Activated CD4-positive, alpha-beta memory T cell treated with anti-CD3 and anti-CD28 coated beads for 36 hours (primary cell): ENCODE results near the gene VWCE. TPM values are rescaled to one million over a fixed set of nuclear protein-coding genes. Genes with fewer than 3 reads are reported as not detected.
"Not testable (repeated sequence)": the region's sequence is repeated elsewhere in the genome, so short reads cannot be mapped to it uniquely, and the experiment has no call there.

ENCODE experiments used
- CTCF ChIA-PET: fragments of 350-600 bp; sonication (Branson Sonifier 250); formaldehyde crosslinking; loops from one replicate; lab custom pipeline; 2021; ENCODE audit warnings: antibody characterized with exemption, inconsistent platforms; lab: Charles Lee
- POLR2A ChIA-PET: fragments of 350-600 bp; sonication (Branson Sonifier 250); formaldehyde crosslinking; loops from one replicate; lab custom pipeline; 2021; ENCODE audit warnings: antibody characterized with exemption; lab: Charles Lee
- DNase-seq: peaks from one replicate; pipeline ENCODE4 v3.0.0-alpha.2; 2020
- H3K27ac Mint-ChIP-seq: one replicate; pipeline ENCODE4 v1.8.0; 2021; ENCODE audit warnings: mixed read lengths
- H3K27me3 Mint-ChIP-seq: one replicate; pipeline ENCODE4 v1.8.0; 2021; ENCODE audit warnings: mixed read lengths
- H3K36me3 Mint-ChIP-seq: one replicate; pipeline ENCODE4 v1.8.0; 2021; ENCODE audit warnings: mixed read lengths
- H3K4me1 Mint-ChIP-seq: one replicate; pipeline ENCODE4 v1.8.0; 2021; ENCODE audit warnings: low read depth, mixed read lengths
- H3K4me3 Mint-ChIP-seq: one replicate; pipeline ENCODE4 v1.8.0; 2021; ENCODE audit warnings: mild to moderate bottlenecking, mixed read lengths
- H3K9me3 Mint-ChIP-seq: one replicate; pipeline ENCODE4 v1.8.0; 2021; ENCODE audit warnings: mixed read lengths
- intact Hi-C: fragments of 100-400 bp; cut with micrococcal nuclease; formaldehyde crosslinking; loops from one replicate; pipeline ENCODE4 v1.15.1; 2023
- total RNA-seq, 2 experiments: library from RNA; stranded (reverse); gene quantifications; one replicate each; pipeline ENCODE4 v1.2.3, GENCODE V29; 2021

The VWCE gene
- total RNA-seq, 2 experiments from 2014 or later, result 1.1 to 1.4 TPM

- H3K27me3 Mint-ChIP-seq, DNase-seq, CTCF ChIA-PET, H3K9me3 Mint-ChIP-seq, POLR2A ChIA-PET, H3K4me1 Mint-ChIP-seq, H3K4me3 Mint-ChIP-seq, H3K36me3 Mint-ChIP-seq, intact Hi-C loops, H3K27ac Mint-ChIP-seq: not testable (repeated sequence)
Observed at GRCh38 chr11:61249201-61249600, 45.9 kb downstream of the VWCE start.

- DNase-seq, intact Hi-C loops, H3K27me3 Mint-ChIP-seq, H3K4me1 Mint-ChIP-seq, H3K4me3 Mint-ChIP-seq, POLR2A ChIA-PET, H3K9me3 Mint-ChIP-seq, CTCF ChIA-PET, H3K27ac Mint-ChIP-seq, H3K36me3 Mint-ChIP-seq: not testable (repeated sequence)
Observed at GRCh38 chr11:61248071-61248470, 47.0 kb downstream of the VWCE start.

- H3K4me3 Mint-ChIP-seq, H3K9me3 Mint-ChIP-seq, H3K27me3 Mint-ChIP-seq, H3K27ac Mint-ChIP-seq, DNase-seq, H3K4me1 Mint-ChIP-seq, intact Hi-C loops, POLR2A ChIA-PET, H3K36me3 Mint-ChIP-seq, CTCF ChIA-PET: not testable (repeated sequence)
Observed at GRCh38 chr11:61245284-61245964, 49.7 kb downstream of the VWCE start.

GRCh38 chr11:61241526-61241925 lies 53.6 kb downstream of the VWCE start:
- CTCF ChIA-PET, POLR2A ChIA-PET, H3K36me3 Mint-ChIP-seq, H3K4me1 Mint-ChIP-seq, H3K27me3 Mint-ChIP-seq, H3K9me3 Mint-ChIP-seq, H3K4me3 Mint-ChIP-seq, DNase-seq, intact Hi-C loops, H3K27ac Mint-ChIP-seq: not testable (repeated sequence)

GRCh38 chr11:61240875-61241274 lies 54.2 kb downstream of the VWCE start, which contains the start of gene PGA5:
Gene PGA5 (plus strand): TSS chr11:61241175. CDS start chr11:61241227, 52 bp downstream.
- H3K36me3 Mint-ChIP-seq, POLR2A ChIA-PET, H3K4me3 Mint-ChIP-seq, DNase-seq, CTCF ChIA-PET, H3K4me1 Mint-ChIP-seq, intact Hi-C loops, H3K27me3 Mint-ChIP-seq, H3K27ac Mint-ChIP-seq, H3K9me3 Mint-ChIP-seq: not testable (repeated sequence)

GRCh38 chr11:61240288-61240687 lies 54.8 kb downstream of the VWCE start:
- POLR2A ChIA-PET, H3K27me3 Mint-ChIP-seq, H3K9me3 Mint-ChIP-seq, H3K36me3 Mint-ChIP-seq, DNase-seq, H3K4me1 Mint-ChIP-seq, H3K27ac Mint-ChIP-seq, H3K4me3 Mint-ChIP-seq, intact Hi-C loops: not testable (repeated sequence)
- CTCF ChIA-PET, result interaction anchor here (0.6 kb wide), 1 partner anchor 202 kb away, joined by 3 read pairs; no protein-coding TSS in a partner anchor

GRCh38 chr11:61237130-61237529 lies 58.0 kb downstream of the VWCE start:
- DNase-seq, H3K36me3 Mint-ChIP-seq, H3K27me3 Mint-ChIP-seq, H3K27ac Mint-ChIP-seq, H3K4me1 Mint-ChIP-seq, intact Hi-C loops, H3K9me3 Mint-ChIP-seq, CTCF ChIA-PET, H3K4me3 Mint-ChIP-seq, POLR2A ChIA-PET: not testable (repeated sequence)

GRCh38 chr11:61232548-61233145 lies 62.5 kb downstream of the VWCE start:
- H3K4me1 Mint-ChIP-seq, H3K4me3 Mint-ChIP-seq, CTCF ChIA-PET, H3K9me3 Mint-ChIP-seq, POLR2A ChIA-PET, DNase-seq, H3K27me3 Mint-ChIP-seq, H3K36me3 Mint-ChIP-seq, intact Hi-C loops, H3K27ac Mint-ChIP-seq: not testable (repeated sequence)

- intact Hi-C loops, POLR2A ChIA-PET, H3K4me1 Mint-ChIP-seq, H3K27ac Mint-ChIP-seq, DNase-seq, H3K36me3 Mint-ChIP-seq, H3K4me3 Mint-ChIP-seq, H3K27me3 Mint-ChIP-seq, CTCF ChIA-PET, H3K9me3 Mint-ChIP-seq: not testable (repeated sequence)
Observed at GRCh38 chr11:61231585-61231984, 63.5 kb downstream of the VWCE start.

GRCh38 chr11:61231033-61231432 lies 64.1 kb downstream of the VWCE start:
- H3K27ac Mint-ChIP-seq, POLR2A ChIA-PET, H3K9me3 Mint-ChIP-seq, DNase-seq, CTCF ChIA-PET, H3K4me3 Mint-ChIP-seq, H3K4me1 Mint-ChIP-seq, H3K36me3 Mint-ChIP-seq, intact Hi-C loops, H3K27me3 Mint-ChIP-seq: not testable (repeated sequence)

- H3K36me3 Mint-ChIP-seq, CTCF ChIA-PET, H3K27me3 Mint-ChIP-seq, H3K9me3 Mint-ChIP-seq, H3K27ac Mint-ChIP-seq, H3K4me1 Mint-ChIP-seq, H3K4me3 Mint-ChIP-seq, POLR2A ChIA-PET, DNase-seq, intact Hi-C loops: not testable (repeated sequence)
Observed at GRCh38 chr11:61229458-61229857, 65.7 kb downstream of the VWCE start.

- POLR2A ChIA-PET, H3K27ac Mint-ChIP-seq, H3K9me3 Mint-ChIP-seq, H3K27me3 Mint-ChIP-seq, H3K36me3 Mint-ChIP-seq, DNase-seq, H3K4me1 Mint-ChIP-seq, intact Hi-C loops, CTCF ChIA-PET, H3K4me3 Mint-ChIP-seq: not testable (repeated sequence)
Observed at GRCh38 chr11:61226457-61227137, 68.5 kb downstream of the VWCE start.
